GM18907 (cell line): Measurements from ENCODE around the gene HACD4.
"Not testable (repeated sequence)": the region's sequence is repeated elsewhere in the genome, so short reads cannot be mapped to it uniquely, and the experiment has no call there.

Experiments
- ATAC-seq: cut with Tn5 transposase; IDR thresholded peaks from one replicate; pipeline ENCODE4 v1.9.1; 2021; ENCODE audit warnings: mild to moderate bottlenecking, moderate library complexity; ENCODE audit not compliant: unreplicated experiment

Gene HACD4

GRCh38 chr9:20973246-20973947 is 58.0 kb downstream of the HACD4 start:
- not testable (repeated sequence) for ATAC-seq

- no peak for ATAC-seq
These were observed 58.8 kb downstream of the HACD4 start for GRCh38 chr9:20972684-20973083.

GRCh38 chr9:20962536-20963225 is 68.8 kb downstream of the HACD4 start:
- ATAC-seq, result no peak

GRCh38 chr9:20950707-20951106 is 80.7 kb downstream of the HACD4 start:
- ATAC-seq, result no peak
